HG03460 (cell line): Measurements from ENCODE around the gene RARB.

ENCODE experiments used
- ATAC-seq: cut with Tn5 transposase; IDR thresholded peaks from one replicate; pipeline ENCODE4 v1.9.1; 2021; ENCODE audit not compliant: unreplicated experiment

Gene RARB

GRCh38 chr3:25589783-25590258 lies 161.8 kb downstream of the RARB start:
- no peak for ATAC-seq

- ATAC-seq = peak; percentile 42
Measured at GRCh38 chr3:25592510-25592968, 164.5 kb downstream of the RARB start.

GRCh38 chr3:25593001-25593400 lies 164.9 kb downstream of the RARB start:
- no peak for ATAC-seq

- no peak for ATAC-seq
Measured at GRCh38 chr3:25594007-25594502, 166.0 kb downstream of the RARB start.

- no peak for ATAC-seq
Measured at GRCh38 chr3:25597535-25598101, 169.6 kb downstream of the RARB start.

- no peak for ATAC-seq
Measured at GRCh38 chr3:25603703-25604102, 175.6 kb downstream of the RARB start.

GRCh38 chr3:25604107-25604805 lies 176.2 kb downstream of the RARB start:
- ATAC-seq = peak; percentile 71

- no peak for ATAC-seq
Measured at GRCh38 chr3:25610167-25610566, 182.1 kb downstream of the RARB start.

GRCh38 chr3:25610779-25611178 lies 182.7 kb downstream of the RARB start:
- ATAC-seq = no peak

GRCh38 chr3:25611193-25611592 lies 183.1 kb downstream of the RARB start:
- ATAC-seq = no peak

GRCh38 chr3:25618028-25618427 lies 190.0 kb downstream of the RARB start:
- ATAC-seq = no peak

GRCh38 chr3:25619382-25619781 lies 191.3 kb downstream of the RARB start:
- no peak for ATAC-seq

- ATAC-seq = no peak
Measured at GRCh38 chr3:25620493-25620892, 192.4 kb downstream of the RARB start.

GRCh38 chr3:25621087-25621486 lies 193.0 kb downstream of the RARB start:
- no peak for ATAC-seq

- no peak for ATAC-seq
Measured at GRCh38 chr3:25631989-25632388, 203.9 kb downstream of the RARB start.

GRCh38 chr3:25633919-25634318 lies 205.9 kb downstream of the RARB start:
- ATAC-seq = no peak

- ATAC-seq = no peak
Measured at GRCh38 chr3:25635038-25635437, 207.0 kb downstream of the RARB start.
